H1 (cell line): ENCODE results near the gene ADK.

Experiments
- EGR1 ChIP-seq: IDR thresholded peaks from 2 replicates; pipeline ENCODE4 v1.6.1; 2011; ENCODE audit warnings: low read depth, low read length, borderline replicate concordance
- JUN ChIP-seq: IDR thresholded peaks from 2 replicates; pipeline ENCODE4 v1.6.1; 2011; ENCODE audit warnings: low read depth, mild to moderate bottlenecking, improper control_type of control experiment, low read length
- JUND ChIP-seq: IDR thresholded peaks from 2 replicates; pipeline ENCODE4 v1.6.1; 2011; ENCODE audit warnings: mild to moderate bottlenecking, improper control_type of control experiment, low read length
- POLR2AphosphoS5 ChIP-seq: IDR thresholded peaks from 2 replicates; pipeline ENCODE4 v1.6.1; 2011; ENCODE audit warnings: low read depth, low read length
- TF ChIP-seq, protein P1 (sequence below), 3 experiments: IDR thresholded peaks; 1 replicate in 2 of 3; 2 replicates in 1 of 3; pipeline versions ENCODE4 v1.5.1 to v1.6.1; 2011; ENCODE audit warnings: low read length in 3 of 3, mild to moderate bottlenecking in 3 of 3, inconsistent platforms in 2 of 3, low read depth in 1 of 3, moderate library complexity in 1 of 3; ENCODE audit not compliant: insufficient read depth in 1 of 3; ENCODE audit errors: control extremely low read depth in 1 of 3
- TF ChIP-seq, protein P2 (sequence below): IDR thresholded peaks from 2 replicates; pipeline ENCODE4 v1.6.1; 2012; ENCODE audit warnings: inconsistent platforms

DNA sequence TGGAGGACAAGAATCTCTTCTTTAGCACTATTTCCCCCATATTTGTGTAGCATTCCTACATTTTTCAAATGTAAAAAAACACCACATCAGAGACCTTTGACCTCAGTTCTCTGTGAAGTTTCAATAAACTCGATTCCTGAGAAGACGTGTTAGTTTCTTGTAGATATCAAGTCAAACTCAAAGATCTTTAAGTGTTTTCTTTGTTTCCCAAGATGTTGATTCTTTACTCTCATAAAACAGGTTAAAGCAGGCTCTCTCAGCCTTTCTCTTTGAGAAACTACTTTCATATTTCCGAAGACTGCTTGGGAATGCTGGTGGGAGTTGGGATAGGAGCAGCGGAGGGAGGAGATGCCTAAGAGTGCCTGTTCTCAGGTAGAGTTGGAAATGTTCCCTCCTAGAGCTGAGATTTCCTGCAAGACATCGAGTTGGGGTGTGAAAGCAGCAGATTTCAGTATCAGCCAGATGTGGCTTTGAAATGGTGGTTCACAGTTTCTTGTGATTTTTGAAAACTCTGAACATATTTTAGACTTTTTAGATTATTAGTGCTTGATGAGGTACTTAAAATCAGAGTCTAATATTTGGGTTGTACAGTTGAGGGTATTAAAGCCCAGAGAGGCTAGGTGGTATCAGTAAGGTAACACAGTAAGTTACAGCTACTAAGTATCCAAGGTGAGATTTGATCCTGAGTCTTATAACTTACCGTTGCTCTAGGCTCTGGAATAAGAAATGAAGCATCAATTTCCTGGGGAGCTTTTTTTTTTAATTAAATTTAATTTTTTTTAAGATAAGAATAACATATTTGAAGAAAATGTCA lies 13.9 kb downstream of the ADK start:
- TF ChIP-seq, protein P1, sequence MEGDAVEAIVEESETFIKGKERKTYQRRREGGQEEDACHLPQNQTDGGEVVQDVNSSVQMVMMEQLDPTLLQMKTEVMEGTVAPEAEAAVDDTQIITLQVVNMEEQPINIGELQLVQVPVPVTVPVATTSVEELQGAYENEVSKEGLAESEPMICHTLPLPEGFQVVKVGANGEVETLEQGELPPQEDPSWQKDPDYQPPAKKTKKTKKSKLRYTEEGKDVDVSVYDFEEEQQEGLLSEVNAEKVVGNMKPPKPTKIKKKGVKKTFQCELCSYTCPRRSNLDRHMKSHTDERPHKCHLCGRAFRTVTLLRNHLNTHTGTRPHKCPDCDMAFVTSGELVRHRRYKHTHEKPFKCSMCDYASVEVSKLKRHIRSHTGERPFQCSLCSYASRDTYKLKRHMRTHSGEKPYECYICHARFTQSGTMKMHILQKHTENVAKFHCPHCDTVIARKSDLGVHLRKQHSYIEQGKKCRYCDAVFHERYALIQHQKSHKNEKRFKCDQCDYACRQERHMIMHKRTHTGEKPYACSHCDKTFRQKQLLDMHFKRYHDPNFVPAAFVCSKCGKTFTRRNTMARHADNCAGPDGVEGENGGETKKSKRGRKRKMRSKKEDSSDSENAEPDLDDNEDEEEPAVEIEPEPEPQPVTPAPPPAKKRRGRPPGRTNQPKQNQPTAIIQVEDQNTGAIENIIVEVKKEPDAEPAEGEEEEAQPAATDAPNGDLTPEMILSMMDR (IDR thresholded peaks at IDR 0.05; ENCODE audit: control extremely low read depth in 1 of 3, insufficient read depth in 1 of 3, low read depth in 1 of 3, low read length in 3 of 3) = no peak
- no peak for TF ChIP-seq EGR1
- TF ChIP-seq JUN = no peak
- TF ChIP-seq JUND = no peak
- TF ChIP-seq, protein P2, sequence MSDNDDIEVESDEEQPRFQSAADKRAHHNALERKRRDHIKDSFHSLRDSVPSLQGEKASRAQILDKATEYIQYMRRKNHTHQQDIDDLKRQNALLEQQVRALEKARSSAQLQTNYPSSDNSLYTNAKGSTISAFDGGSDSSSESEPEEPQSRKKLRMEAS = no peak
- TF ChIP-seq POLR2AphosphoS5 = no peak
